HG02610 (cell line): Measurements from ENCODE around the gene SCRG1.

Experiments
- ATAC-seq: cut with Tn5 transposase; IDR thresholded peaks from one replicate; pipeline ENCODE4 v1.9.1; 2021; ENCODE audit warnings: mild to moderate bottlenecking, moderate library complexity; ENCODE audit not compliant: unreplicated experiment

SCRG1 gene

GRCh38 chr4:173367285-173367684 lies 31.6 kb downstream of the SCRG1 start:
- ATAC-seq, result peak; percentile 27

DNA sequence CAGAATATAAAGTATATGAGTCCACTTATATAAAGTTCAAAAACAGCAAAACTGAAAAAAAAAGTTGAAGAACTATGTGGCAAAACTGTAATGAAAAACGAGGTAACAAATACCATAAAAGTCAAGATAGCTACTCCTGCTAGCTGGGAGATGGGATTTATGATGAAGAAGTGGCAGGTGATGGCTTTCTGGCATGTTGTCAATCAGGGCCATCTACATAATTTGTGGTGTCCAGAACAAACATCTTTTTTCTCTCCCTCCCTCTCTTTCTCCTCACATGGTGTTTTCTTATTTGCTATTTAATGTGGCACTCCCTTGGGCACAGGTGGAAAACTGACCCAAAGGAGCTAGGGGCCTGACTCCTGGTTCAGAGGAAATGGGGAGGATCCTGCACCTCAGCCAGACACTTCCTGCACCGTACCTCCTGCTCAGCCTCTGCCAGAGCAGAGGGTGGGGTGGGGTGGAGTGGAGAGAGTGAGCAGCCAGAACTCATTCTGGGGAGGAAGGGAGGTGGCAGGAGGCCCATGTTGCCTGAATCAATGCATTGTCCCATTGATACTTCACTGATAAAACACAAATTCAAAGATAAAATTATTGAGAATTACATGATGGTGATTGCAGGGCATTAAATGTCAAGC lies 33.4 kb downstream of the SCRG1 start:
- no peak for ATAC-seq

GRCh38 chr4:173362666-173363065 lies 36.2 kb downstream of the SCRG1 start:
- no peak for ATAC-seq

GRCh38 chr4:173360587-173361221 lies 38.2 kb downstream of the SCRG1 start:
- ATAC-seq, result no peak

DNA sequence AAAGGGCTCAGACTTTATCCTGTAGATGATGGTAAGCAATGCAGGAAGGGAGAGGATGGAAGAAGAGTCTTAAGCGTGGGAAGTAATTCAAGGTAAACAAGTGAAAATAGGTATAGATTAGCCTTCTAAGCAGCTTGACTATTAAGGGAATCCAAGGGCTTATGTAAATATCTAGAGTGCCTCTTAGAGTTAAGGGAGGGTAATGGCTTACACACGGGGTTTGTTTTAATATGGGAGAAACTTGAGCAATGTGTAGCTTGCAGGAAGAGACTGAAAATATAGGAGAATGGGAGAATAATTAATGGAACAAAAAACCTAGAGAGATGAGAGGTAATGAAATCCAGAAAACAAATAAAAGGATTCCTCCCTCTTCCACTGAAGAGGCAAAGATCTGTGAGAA lies 41.0 kb downstream of the SCRG1 start:
- ATAC-seq, result no peak

DNA sequence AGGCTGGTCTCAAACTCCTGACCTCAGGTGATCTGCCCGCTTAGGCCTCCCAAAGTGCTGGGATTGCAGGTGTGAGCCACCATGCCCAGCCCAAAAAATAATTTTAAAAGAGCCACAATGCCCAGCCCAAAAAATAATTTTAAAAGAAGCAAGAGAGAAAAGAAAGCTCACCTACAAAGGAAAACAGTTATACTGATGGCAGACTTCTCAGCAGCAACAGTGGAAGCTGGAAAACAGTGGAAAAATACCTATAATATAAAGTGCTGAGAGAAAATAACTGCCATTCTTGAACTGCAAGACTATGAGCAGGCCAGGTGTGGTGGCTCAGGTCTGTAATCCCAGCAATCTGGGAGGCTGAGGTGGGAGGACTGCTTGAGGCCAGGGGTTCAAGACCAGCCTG lies 51.4 kb downstream of the SCRG1 start:
- ATAC-seq, result no peak

- no peak for ATAC-seq
Observed at GRCh38 chr4:173346074-173346473, 52.8 kb downstream of the SCRG1 start.

- no peak for ATAC-seq
Observed at GRCh38 chr4:173345648-173346047, 53.3 kb downstream of the SCRG1 start.

- no peak for ATAC-seq
Observed at GRCh38 chr4:173343832-173344397, 55.0 kb downstream of the SCRG1 start.

DNA sequence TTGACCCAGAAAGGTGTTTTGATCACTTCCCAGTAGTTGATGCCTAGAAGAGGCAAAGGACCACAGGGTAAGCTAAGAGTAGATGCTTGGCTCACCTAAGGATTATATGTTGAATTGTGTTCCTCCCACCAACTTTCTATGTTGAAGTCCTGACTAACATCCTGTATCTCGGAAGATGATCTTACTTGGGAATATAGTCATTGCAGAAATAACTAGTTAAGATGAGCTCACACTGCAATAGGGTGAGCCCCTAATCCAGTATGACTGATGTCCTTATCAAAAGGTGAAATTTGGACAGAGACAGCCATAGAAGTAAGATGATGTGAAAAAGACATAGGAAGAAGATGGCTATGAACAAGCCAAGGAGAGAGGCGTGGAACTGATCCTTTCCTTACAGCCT lies 61.5 kb downstream of the SCRG1 start:
- no peak for ATAC-seq

DNA sequence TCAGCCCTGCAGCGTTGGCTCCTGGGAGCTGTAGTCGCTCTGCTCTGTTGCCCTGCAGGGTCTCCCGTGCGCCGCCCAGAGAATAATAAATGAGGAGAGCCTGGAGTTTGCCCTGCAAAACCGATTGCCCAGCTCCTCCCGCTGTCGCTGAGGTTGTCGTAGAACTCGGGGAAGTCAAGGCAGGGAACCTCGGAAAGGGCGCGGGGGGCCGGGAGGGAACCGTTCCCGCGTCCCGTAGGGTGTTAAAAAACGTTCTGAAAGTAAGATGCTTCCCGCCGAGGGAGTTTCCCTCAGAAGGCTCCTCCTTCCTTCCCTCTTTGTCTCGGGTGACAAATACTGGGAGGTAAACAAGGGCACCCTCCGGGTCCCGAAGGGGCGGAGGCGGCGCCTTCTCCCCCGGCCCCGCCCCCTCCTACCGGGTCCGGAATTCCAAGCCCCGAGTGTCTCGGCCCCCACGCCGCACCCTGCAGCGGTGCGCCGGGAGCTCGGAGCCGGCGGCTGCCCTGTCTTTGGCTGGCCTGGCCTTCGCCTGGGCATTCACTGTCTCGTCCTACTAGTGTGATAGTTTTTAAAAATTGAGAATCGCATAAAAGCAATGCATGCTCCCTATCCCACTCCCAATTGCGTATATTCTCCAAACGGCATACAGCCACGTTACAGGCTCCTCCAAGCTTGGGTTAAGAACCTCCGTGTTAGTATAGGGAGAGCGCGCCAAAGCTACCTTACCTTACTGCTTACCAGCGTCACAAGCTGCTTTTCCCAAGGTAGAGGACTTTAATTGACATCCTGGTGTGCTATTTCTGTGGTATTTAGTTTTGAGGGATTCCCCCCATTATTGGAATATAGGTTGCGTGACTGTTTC lies 63.8 kb downstream of the SCRG1 start:
- ATAC-seq, result peak; percentile 36
